Gastroesophageal sphincter (tissue), 3 donors: ENCODE results near the gene SULT4A1.
"Not testable (repeated sequence)": the region's sequence is repeated elsewhere in the genome, so short reads cannot be mapped to it uniquely, and the experiment has no call there.

Experiments used
- POLR2A ChIP-seq, 2 donors: fragments of 450-650 bp; IDR thresholded peaks; one replicate each; pipeline ENCODE4 v1.6.1; 2017; ENCODE audit warnings: antibody characterized with exemption in 2 of 2, mild to moderate bottlenecking in 2 of 2, moderate library complexity in 1 of 2
- POLR2AphosphoS5 ChIP-seq: sonication (generic); formaldehyde crosslinking; IDR thresholded peaks from one replicate; pipeline ENCODE4 v1.6.1; 2017; ENCODE audit warnings: antibody characterized with exemption
- TF ChIP-seq, protein P1 (sequence below), 4 experiments: fragments of 200-600 bp in 2 of 4; fragments of 450-650 bp in 2 of 4; sonication (generic) in 1 of 4; IDR thresholded peaks; one replicate each; pipeline ENCODE4 v1.5.1; 2017 to 2019; ENCODE audit warnings: antibody characterized with exemption in 4 of 4, mild to moderate bottlenecking in 2 of 4, moderate library complexity in 2 of 4

GRCh38 chr22:43903033-43903432 lies 40.7 kb upstream of the SULT4A1 start:
- TF ChIP-seq, protein P1, sequence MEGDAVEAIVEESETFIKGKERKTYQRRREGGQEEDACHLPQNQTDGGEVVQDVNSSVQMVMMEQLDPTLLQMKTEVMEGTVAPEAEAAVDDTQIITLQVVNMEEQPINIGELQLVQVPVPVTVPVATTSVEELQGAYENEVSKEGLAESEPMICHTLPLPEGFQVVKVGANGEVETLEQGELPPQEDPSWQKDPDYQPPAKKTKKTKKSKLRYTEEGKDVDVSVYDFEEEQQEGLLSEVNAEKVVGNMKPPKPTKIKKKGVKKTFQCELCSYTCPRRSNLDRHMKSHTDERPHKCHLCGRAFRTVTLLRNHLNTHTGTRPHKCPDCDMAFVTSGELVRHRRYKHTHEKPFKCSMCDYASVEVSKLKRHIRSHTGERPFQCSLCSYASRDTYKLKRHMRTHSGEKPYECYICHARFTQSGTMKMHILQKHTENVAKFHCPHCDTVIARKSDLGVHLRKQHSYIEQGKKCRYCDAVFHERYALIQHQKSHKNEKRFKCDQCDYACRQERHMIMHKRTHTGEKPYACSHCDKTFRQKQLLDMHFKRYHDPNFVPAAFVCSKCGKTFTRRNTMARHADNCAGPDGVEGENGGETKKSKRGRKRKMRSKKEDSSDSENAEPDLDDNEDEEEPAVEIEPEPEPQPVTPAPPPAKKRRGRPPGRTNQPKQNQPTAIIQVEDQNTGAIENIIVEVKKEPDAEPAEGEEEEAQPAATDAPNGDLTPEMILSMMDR (IDR thresholded peaks at IDR 0.05) = not testable (repeated sequence)
- not testable (repeated sequence) for TF ChIP-seq POLR2A (IDR thresholded peaks at IDR 0.05); POLR2AphosphoS5
